K562 (cell line): ENCODE measurements around the gene NFATC3. TPM values are rescaled to one million over a fixed set of nuclear protein-coding genes. Genes with fewer than 3 reads are reported as not detected.
"Not testable (repeated sequence)": the region's sequence is repeated elsewhere in the genome, so short reads cannot be mapped to it uniquely, and the experiment has no call there.

Source experiments
- ATAC-seq: fragments of 200-7000 bp; cut with Tn5 transposase; 3 replicates; pipeline ENCODE4 v1.9.1; 2020; ENCODE audit warnings: moderate library complexity
- BruUV-seq: library from RNA; stranded (reverse); fragments of 400-500 nt; replicated peaks from 2 replicates; lab custom pipeline; 2021; lab: Mats Ljungman, UMichigan
- CTCF ChIA-PET: fragments of 300-600 bp; formaldehyde crosslinking; extraction: SDS; loops from one replicate; lab custom pipeline; 2021; ENCODE audit warnings: low intra/inter-chr PET ratio; lab: Yijun Ruan, JAX
- POLR2A ChIA-PET: fragments of 300-600, 350-650 bp; sonication (Branson Sonifier 250); formaldehyde crosslinking; extraction: SDS; loops from one replicate; lab custom pipeline; 2021; ENCODE audit warnings: antibody characterized with exemption, inconsistent platforms; lab: Yijun Ruan, JAX
- DNase-seq, 4 experiments: peaks; one replicate each; pipeline versions ENCODE4 v3.0.0 to v3.0.0-alpha.2; 2011 to 2018; ENCODE audit warnings: low spot score in 3 of 4, mixed read lengths in 3 of 4; ENCODE audit errors: extremely low read depth in 1 of 4
- FAIRE-seq: peaks from 2 replicates; lab custom pipeline; 2011; peaks lifted over from hg19 to GRCh38; lab: Jason Lieb, UNC
- H2AFZ ChIP-seq: 2 replicates; pipeline ENCODE4 v1.6.0; 2011; ENCODE audit warnings: low read depth, low read length, control low read depth, inconsistent platforms
- H3K27ac ChIP-seq: fragments of 200-600 bp; 3 replicates; pipeline ENCODE4 v1.8.0; 2011; ENCODE audit warnings: low read depth, mild to moderate bottlenecking, control low read depth, inconsistent platforms, low read length, moderate library complexity, mixed read lengths; ENCODE audit errors: extremely low read depth
- H3K27me3 ChIP-seq, 2 experiments: fragments of 300-600 bp in 1 of 2; 2 replicates in 1 of 2; 3 replicates in 1 of 2; pipeline versions ENCODE4 v1.6.0 to v1.8.0; 2011; ENCODE audit warnings: inconsistent platforms in 2 of 2, low read length in 2 of 2, mild to moderate bottlenecking in 1 of 2, mixed read lengths in 1 of 2, moderate library complexity in 1 of 2; ENCODE audit not compliant: control insufficient read depth in 2 of 2, insufficient read depth in 2 of 2
- H3K36me3 ChIP-seq: fragments of 300-600 bp; 3 replicates; pipeline ENCODE4 v1.8.0; 2011; ENCODE audit warnings: mild to moderate bottlenecking, low read length, inconsistent platforms; ENCODE audit not compliant: control insufficient read depth, insufficient read depth
- H3K4me1 ChIP-seq, 2 experiments: fragments of 200-600 bp in 1 of 2; replicated peaks in 1 of 2; 2 replicates in 1 of 2; 3 replicates in 1 of 2; pipeline versions ENCODE4 v1.5.1 to v1.8.0; 2011; ENCODE audit warnings: inconsistent platforms in 2 of 2, low read length in 2 of 2, mild to moderate bottlenecking in 1 of 2, mixed read lengths in 1 of 2, moderate library complexity in 1 of 2; ENCODE audit not compliant: control insufficient read depth in 2 of 2, insufficient read depth in 2 of 2
- H3K4me2 ChIP-seq: 2 replicates; pipeline ENCODE4 v1.6.1; 2011; ENCODE audit warnings: low read length, control low read depth, inconsistent platforms, mixed read lengths; ENCODE audit not compliant: insufficient read depth
- H3K4me3 ChIP-seq: fragments of 200-600 bp; sonication (generic), shearing (Covaris generic); 2 replicates; pipeline ENCODE4 v1.5.1; 2016; ENCODE audit warnings: control low read depth, inconsistent platforms
- H3K79me2 ChIP-seq: fragments of 200-600 bp; 3 replicates; pipeline ENCODE4 v1.8.0; 2011; ENCODE audit warnings: low read length, inconsistent platforms; ENCODE audit not compliant: control insufficient read depth, insufficient read depth
- H3K9ac ChIP-seq, 2 experiments: 2 replicates each; pipeline versions ENCODE4 v1.6.0 to v1.6.1; 2011; ENCODE audit warnings: low read depth in 2 of 2, low read length in 2 of 2, control low read depth in 1 of 2, inconsistent platforms in 1 of 2, mild to moderate bottlenecking in 1 of 2, mixed read lengths in 1 of 2; ENCODE audit not compliant: insufficient read depth in 1 of 2
- H3K9me1 ChIP-seq: one replicate; pipeline ENCODE4 v1.6.0; 2011; ENCODE audit warnings: inconsistent platforms, mild to moderate bottlenecking, low read length, moderate library complexity; ENCODE audit not compliant: control insufficient read depth, insufficient read depth
- H3K9me3 ChIP-seq: replicated peaks from 2 replicates; pipeline ENCODE4 v1.5.1; 2011; ENCODE audit warnings: low read depth, low read length, inconsistent platforms; ENCODE audit not compliant: control insufficient read depth, insufficient read depth
- H4K20me1 ChIP-seq: replicated peaks from 2 replicates; pipeline ENCODE4 v1.6.1; 2011; ENCODE audit warnings: low read length, inconsistent platforms, mixed read lengths; ENCODE audit not compliant: control insufficient read depth, insufficient read depth
- POLR2AphosphoS2 ChIP-seq: IDR thresholded peaks from 2 replicates; pipeline ENCODE4 v1.6.1; 2012; ENCODE audit warnings: low read length, improper control_type of control experiment
- RBM25 ChIP-seq: fragments of 200-400 bp; formaldehyde crosslinking; IDR thresholded peaks from 2 replicates; pipeline ENCODE4 v1.6.1; 2018; ENCODE audit warnings: low read length, low read depth, moderate library complexity; ENCODE audit not compliant: severe bottlenecking
- WGBS: fragments of 100-300 bp; shearing (Covaris generic); methylation state at CpG from one replicate; pipeline ENCODE4 v1.1.6; 2016; ENCODE audit warnings: low coverage, mixed read lengths; ENCODE audit not compliant: insufficient coverage; ENCODE audit errors: missing lambda C conversion rate; 5-methylcytosine and 5-hydroxymethylcytosine counted together
- in situ Hi-C: fragments of 300-500 bp; cut with MboI; formaldehyde crosslinking; loops from 4 replicates; pipeline ENCODE4 v1.15.0; 2018; ENCODE audit warnings: inconsistent platforms, mixed read lengths
- intact Hi-C: fragments of 100-400 bp; cut with micrococcal nuclease; formaldehyde crosslinking; loops from 2 replicates; pipeline ENCODE4 v1.14.2; 2022
- polyA plus RNA-seq, 8 experiments: library from polyadenylated mRNA; depleted of rRNA in 4 of 8; stranded (reverse) in 5 of 8; unstranded in 3 of 8; fragments of >200 nt; fragmentation: Nextera tagmentation in 2 of 8; fragmentation: Illumina TruSeq in 1 of 8; extraction: Ambion mirVana in 2 of 8; extraction: Trizol in 1 of 8; gene quantifications; 2 replicates each; pipeline versions ENCODE4 v1.2.1 to v1.2.3, GENCODE V29; 2011 to 2014; ENCODE audit warnings: inconsistent platforms in 1 of 8, missing spikeins in 1 of 8
- total RNA-seq, 7 experiments: library from RNA; depleted of rRNA in 6 of 7; stranded (reverse); fragments of >200 nt in 6 of 7; fragmentation: Illumina TruSeq in 2 of 7; extraction: Trizol in 2 of 7; gene quantifications; 2 replicates each; pipeline versions ENCODE4 v1.2.1 to v1.2.3, GENCODE V29; 2011 to 2021; ENCODE audit warnings: low replicate concordance in 1 of 7
- TF ChIP-seq, protein P1 (sequence below): fragments of 450-650 bp; formaldehyde crosslinking; IDR thresholded peaks from 2 replicates; pipeline ENCODE4 v1.4.0; 2022; ENCODE audit warnings: missing genetic modification characterization

NFATC3 gene
- total and polyA plus RNA-seq, 9 of the 15 experiments (the other 6 are each of a cell fraction or from before 2014, with no cell fraction given), result 15.7 to 98.4 (median 59.4) TPM

DNA sequence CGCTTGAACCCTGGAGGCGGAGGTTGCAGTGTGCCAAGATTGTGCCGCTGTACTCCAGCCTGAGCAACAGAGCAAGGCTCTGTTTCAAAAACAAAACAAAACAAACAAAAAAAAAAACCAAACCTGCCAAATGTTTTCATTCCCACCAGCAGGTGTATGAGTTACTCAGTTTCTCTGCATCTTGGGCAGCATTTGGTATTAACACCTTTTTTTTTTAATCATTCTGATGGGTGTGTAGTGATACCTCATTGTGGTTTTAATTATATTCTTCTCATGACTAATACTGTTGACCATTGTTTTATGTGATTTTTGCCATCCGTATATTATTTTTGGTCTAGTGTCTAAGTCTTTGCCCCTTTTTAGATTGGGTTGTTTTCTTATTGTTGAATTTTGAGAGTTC lies 15.3 kb downstream of the NFATC3 start:
- Histone ChIP-seq H3K9me3 (no peaks in the 10 kb centered on the region), H2AFZ (no peak overlapping the region), H3K9me1 (no peaks in the 10 kb centered on the region), H3K27me3 (no peaks in the 10 kb centered on the region), H3K36me3 (peaks cover 17% of the 10 kb centered on the region), H3K4me2 (no peak overlapping the region), H3K4me3 (no peak overlapping the region), H3K9ac (no peak overlapping the region), H3K79me2 (peaks cover 98% of the 10 kb centered on the region), H4K20me1 (peaks cover 11% of the 10 kb centered on the region; the same call in 1 of the 2 replicates), H3K4me1 (peaks cover 2 to 6% of the 10 kb centered on the region in 2 experiments; a peak in 1 of 5 replicates), H3K27ac (no peak overlapping the region)
- intact Hi-C loops (no loop called here), in situ Hi-C loops (no loop called here)
- BruUV-seq, result no TSS peak
- ATAC-seq (no peak), FAIRE-seq (no peak), DNase-seq (no peak)
- POLR2A ChIA-PET, result interaction anchor here (1.1 kb wide), 1 partner anchor 9 kb away, joined by 5 read pairs; no protein-coding TSS in a partner anchor
- peak; percentile 34 for TF ChIP-seq RBM25
- no peak for TF ChIP-seq POLR2AphosphoS2
- WGBS, result 94% methylated on average over 4 of the region's 4 CpGs
- CTCF ChIA-PET, result no interaction called here

GRCh38 chr16:68105611-68106010 lies 20.4 kb downstream of the NFATC3 start:
- BruUV-seq, result no TSS peak
- no peak for DNase-seq
- H2AFZ ChIP-seq, result no peak overlapping the region
- WGBS, result 86% methylated on average over 3 of the region's 3 CpGs
- H3K27ac ChIP-seq, result no peak overlapping the region
- ChIA-PET CTCF (no interaction called here), POLR2A (no interaction called here)
- no peaks in the 10 kb centered on the region for H3K9me1 ChIP-seq
- peaks cover 2% of the 10 kb centered on the region; the same call in 2 of the 3 replicates for H3K36me3 ChIP-seq
- no peak overlapping the region for H3K9ac ChIP-seq
- H3K27me3 ChIP-seq, result no peaks in the 10 kb centered on the region
- no peaks in the 10 kb centered on the region for H4K20me1 ChIP-seq
- no peak for ATAC-seq
- FAIRE-seq, result no peak
- H3K4me3 ChIP-seq, result no peak overlapping the region
- intact Hi-C loops (no loop called here), in situ Hi-C loops (no loop called here)
- H3K4me1 ChIP-seq, result no peaks in the 10 kb centered on the region
- peaks cover 96% of the 10 kb centered on the region for H3K79me2 ChIP-seq
- peaks cover 2% of the 10 kb centered on the region; the same call in 1 of the 2 replicates for H3K9me3 ChIP-seq
- H3K4me2 ChIP-seq, result no peak overlapping the region
- TF ChIP-seq, protein P1, sequence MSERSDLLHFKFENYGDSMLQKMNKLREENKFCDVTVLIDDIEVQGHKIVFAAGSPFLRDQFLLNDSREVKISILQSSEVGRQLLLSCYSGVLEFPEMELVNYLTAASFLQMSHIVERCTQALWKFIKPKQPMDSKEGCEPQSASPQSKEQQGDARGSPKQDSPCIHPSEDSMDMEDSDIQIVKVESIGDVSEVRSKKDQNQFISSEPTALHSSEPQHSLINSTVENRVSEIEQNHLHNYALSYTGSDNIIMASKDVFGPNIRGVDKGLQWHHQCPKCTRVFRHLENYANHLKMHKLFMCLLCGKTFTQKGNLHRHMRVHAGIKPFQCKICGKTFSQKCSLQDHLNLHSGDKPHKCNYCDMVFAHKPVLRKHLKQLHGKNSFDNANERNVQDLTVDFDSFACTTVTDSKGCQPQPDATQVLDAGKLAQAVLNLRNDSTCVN (CRISPR knock-in tag), result no peak

GRCh38 chr16:68107230-68107928 lies 22.2 kb downstream of the NFATC3 start:
- H4K20me1 ChIP-seq, H3K4me2 ChIP-seq, H3K4me1 ChIP-seq, H3K36me3 ChIP-seq, H2AFZ ChIP-seq, ATAC-seq, H3K9me3 ChIP-seq, POLR2A ChIA-PET, H3K27me3 ChIP-seq, CTCF ChIA-PET, BruUV-seq, H3K4me3 ChIP-seq, H3K9me1 ChIP-seq, intact Hi-C loops, H3K27ac ChIP-seq, DNase-seq, FAIRE-seq, in situ Hi-C loops, H3K9ac ChIP-seq: not testable (repeated sequence)
- 84% methylated on average over 9 of the region's 9 CpGs for WGBS
- peaks cover 97% of the 10 kb centered on the region for H3K79me2 ChIP-seq
